Measurements from ENCODE around the gene GUCY1A1.

GUCY1A1 gene

DNA sequence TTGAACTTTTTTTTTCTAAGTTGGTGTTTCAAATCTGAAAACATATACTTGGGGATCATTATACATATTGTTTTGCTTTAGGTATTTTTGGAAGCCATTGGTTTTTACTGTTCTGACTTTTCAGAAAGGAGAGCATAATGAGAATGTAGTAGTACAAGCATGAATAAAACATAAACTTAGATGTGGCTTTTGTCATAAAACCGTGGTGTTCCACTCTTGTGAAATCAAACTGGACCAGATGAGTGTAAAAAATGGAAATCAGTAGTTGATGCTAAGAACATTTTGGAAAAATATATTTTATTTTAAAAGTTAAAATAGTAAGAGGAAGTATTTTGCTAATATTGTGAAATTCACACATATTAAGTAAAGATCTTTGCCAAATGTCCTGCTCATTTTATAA is 29.6 kb downstream of the GUCY1A1 start:
- TF ChIP-seq, protein P1, sequence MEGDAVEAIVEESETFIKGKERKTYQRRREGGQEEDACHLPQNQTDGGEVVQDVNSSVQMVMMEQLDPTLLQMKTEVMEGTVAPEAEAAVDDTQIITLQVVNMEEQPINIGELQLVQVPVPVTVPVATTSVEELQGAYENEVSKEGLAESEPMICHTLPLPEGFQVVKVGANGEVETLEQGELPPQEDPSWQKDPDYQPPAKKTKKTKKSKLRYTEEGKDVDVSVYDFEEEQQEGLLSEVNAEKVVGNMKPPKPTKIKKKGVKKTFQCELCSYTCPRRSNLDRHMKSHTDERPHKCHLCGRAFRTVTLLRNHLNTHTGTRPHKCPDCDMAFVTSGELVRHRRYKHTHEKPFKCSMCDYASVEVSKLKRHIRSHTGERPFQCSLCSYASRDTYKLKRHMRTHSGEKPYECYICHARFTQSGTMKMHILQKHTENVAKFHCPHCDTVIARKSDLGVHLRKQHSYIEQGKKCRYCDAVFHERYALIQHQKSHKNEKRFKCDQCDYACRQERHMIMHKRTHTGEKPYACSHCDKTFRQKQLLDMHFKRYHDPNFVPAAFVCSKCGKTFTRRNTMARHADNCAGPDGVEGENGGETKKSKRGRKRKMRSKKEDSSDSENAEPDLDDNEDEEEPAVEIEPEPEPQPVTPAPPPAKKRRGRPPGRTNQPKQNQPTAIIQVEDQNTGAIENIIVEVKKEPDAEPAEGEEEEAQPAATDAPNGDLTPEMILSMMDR (conservative IDR thresholded peaks at IDR 0.05) = no peak
- peak overlapping the region; percentile 78 for H3K27ac ChIP-seq

DNA sequence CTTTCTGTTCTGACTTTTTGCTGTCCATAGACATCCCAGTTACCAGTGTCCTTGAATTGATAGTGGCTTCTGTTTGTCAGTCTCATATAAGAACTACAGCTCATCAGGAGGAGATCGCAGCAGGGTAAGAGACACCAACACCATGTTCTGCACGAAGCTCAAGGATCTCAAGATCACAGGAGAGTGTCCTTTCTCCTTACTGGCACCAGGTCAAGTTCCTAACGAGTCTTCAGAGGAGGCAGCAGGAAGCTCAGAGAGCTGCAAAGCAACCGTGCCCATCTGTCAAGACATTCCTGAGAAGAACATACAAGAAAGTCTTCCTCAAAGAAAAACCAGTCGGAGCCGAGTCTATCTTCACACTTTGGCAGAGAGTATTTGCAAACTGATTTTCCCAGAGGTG is 30.1 kb downstream of the GUCY1A1 start:
- peak overlapping the region; percentile 78 for H3K27ac ChIP-seq
- TF ChIP-seq, protein P1 (conservative IDR thresholded peaks at IDR 0.05) = no peak

DNA sequence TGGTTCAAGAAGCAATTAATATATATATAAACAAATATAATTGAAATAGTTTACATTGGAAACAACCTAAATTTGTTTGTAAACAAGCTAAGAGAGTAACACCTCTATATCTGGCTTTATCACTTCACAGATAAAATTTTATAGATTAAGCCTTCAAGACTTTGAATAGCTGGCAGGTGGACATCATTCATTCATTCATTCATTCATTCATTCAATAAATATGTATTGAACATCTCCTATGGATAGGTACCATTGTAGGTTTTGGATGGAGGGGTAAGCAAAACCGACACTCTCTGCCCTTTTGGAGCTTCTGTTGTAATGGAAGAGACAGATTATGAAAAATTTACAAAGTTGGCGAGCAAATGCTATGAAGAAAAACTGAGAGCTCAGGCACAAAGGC is 35.2 kb downstream of the GUCY1A1 start:
- TF ChIP-seq, protein P1 (conservative IDR thresholded peaks at IDR 0.05) = no peak
- no peak overlapping the region for H3K27ac ChIP-seq

DNA sequence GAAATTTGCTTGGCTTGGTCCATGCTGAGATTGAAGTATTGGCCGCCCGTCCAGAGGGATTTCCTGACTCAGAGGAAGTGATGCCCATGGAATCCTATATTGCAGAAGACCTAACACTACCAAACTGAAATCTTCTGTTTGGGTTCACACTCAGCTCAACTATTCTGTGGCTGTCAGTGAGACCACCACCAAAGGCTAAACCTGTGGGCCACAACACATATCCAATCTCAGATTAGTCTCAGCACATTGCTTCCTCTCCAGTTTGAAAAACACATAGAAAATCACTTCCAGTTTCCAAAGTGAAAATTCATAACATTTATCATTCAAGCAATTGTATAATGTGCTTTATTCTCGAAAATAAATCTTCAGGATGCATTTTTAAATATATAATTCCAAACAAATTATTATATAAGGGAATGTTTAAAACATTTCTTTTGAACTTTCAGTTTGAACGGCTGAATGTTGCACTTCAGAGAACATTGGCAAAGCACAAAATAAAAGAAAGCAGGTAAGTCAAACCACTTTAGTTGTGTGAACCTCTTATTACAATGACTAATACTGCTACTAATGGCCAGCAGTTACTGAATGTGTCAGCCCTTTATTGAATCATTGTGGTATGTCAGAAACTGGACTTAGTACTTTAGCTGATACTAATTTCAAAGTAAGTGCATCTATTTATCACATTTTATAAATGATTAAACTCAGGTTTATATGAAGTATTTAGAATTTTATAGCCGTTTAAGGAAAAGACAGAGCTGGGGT is 37.0 kb downstream of the GUCY1A1 start:
- TF ChIP-seq, protein P1 (conservative IDR thresholded peaks at IDR 0.05) = no peak
- H3K27ac ChIP-seq = peak overlapping the region; percentile 69

DNA sequence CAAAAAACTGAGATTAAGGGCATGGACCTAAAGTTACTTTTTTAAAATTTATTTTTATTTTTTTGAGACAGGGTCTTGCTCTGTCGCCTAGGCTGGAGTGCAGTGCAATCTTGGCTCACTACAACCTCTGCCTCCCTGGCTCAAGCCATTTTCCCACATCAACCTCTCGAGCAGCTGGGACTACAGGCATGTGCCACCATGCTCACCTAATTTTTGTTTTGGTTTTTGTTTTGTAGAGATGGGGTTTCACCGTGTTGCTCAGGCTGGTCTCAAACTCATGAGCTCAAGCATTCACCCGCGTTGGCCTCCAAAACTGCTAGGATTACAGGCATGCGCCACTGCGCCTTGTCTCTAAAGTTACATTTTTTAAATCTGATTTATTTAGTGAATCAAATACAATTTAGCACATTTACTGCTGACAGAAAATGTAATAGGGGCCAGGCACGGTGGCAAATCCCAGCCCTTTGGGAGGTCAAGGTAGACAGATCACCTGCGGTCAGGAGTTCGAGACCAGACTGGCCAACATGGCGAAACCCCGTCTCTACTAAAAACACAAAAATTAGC is 38.3 kb downstream of the GUCY1A1 start:
- peak overlapping the region; percentile 69 for H3K27ac ChIP-seq
- TF ChIP-seq, protein P1 (conservative IDR thresholded peaks at IDR 0.05) = no peak

DNA sequence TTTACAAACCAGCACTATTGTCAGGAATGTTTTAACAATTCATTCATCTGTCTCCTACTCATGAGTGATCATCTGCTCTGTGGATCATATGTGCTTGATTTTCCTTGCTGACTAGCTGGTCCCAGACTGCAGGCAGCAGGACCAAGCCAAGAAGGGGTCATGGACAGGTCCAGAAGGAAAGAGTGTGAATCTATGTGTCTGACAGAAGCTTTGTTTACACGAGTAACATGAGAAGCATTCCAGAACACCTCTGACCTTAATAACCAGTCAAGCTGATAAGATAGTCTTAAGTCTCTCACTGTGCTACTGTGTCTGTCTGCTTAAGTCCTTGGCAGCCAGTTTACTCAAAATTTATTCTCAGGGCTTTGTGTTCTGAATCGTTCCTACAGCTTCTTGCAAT is 39.0 kb downstream of the GUCY1A1 start:
- TF ChIP-seq, protein P1 (conservative IDR thresholded peaks at IDR 0.05) = no peak
- H3K27ac ChIP-seq = peak overlapping the region; percentile 69

DNA sequence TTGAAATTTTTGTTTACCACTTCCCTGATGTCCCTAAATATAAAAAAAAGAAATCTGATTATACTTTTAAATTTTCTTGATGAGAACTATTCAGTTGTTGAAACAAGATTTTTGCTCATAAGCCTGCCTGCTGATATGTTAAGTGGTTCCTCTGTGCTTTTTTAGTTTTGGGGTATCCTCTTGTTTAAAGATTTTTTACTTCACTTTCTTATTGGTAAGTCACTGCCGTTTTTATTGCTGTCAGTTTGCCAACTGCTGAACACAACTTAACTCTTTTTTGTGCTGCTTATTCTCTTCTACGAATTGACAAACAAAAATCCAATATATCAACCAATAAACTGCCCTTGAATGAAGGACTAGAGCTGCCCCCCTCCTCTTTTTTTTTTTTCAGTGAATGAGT is 39.5 kb downstream of the GUCY1A1 start:
- TF ChIP-seq, protein P1 (conservative IDR thresholded peaks at IDR 0.05) = no peak
- H3K27ac ChIP-seq = peak overlapping the region; percentile 69

Data from VCaP (cell line).